Measurements from ENCODE around the gene PROS1.
A peak's percentile ranks its signal among the peaks of the same experiment; 100 is the strongest.

The PROS1 gene

DNA sequence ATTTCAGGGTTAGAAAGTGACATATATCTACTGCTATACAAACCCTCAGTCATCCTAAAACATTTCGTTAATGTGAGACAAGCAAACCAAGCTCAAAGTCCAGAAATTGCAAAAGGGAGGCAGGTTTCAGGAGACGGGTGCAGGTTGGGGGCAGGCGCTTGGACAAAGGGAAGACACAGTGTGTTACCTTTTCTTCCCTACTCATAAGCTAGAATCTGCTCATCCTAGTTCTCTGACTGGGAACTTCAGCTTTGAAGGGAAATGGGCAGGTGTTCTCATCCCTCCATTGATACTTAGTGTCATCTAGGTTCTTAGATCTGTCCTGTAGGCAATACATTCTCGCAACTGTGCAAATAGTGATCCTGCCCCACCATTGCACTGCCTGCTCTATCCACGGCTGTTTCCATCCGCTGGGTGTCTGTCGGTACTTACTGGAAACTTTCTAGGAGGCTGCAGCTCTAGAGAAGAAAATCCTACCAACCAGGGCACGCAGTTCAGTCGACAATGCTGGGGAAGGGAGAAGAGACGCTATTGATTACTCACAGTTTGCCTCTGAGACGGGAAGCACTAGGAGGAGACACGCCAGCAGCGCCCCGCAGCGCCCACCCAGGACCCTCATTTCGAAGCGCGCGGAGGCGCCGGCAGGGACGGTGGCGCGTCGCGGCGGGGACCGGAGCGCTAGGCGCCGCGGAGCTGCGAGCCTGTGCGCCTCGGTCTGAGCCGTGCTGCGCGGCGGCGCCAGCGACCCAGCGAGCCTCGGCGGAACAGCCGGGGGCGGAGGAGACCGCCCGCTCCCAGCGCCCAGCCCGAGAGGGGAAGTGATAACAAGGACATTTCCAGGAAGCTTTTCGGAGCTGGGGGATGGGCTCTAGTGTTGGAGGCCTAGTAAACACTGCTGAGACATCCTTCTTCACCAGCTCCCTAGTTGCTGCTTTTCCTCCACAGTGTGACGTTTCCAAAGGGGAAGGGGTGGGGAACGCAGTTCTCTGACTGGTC, at the start of gene PROS1:
Gene PROS1 (minus strand): TSS at position 766 of the 996 bp plus-strand sequence. CDS start 147 bp downstream, at position 619.
- peak in 5 of 6 experiments; percentile 10 to 46 (median 20) for DNase-seq

DNA sequence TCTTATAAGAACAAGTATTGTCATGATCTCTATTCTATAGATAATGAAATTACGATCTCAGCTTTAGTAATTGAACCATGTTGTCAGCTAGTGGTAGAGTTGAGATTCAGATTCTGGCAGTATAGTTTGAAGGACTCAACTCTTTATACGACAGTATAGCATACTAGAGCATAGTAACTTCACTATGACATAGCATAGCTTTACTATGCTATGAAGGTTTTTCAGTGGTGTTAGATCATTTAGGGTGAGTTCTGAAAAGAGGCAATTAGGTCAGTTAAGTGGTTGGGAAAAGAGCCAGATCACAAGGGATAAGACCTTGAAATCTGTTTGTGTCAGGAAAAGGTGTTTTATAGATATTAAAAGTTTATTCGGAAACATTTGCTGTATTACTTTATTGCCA, 46.6 kb upstream of the PROS1 start:
- no peak for DNase-seq

DNA sequence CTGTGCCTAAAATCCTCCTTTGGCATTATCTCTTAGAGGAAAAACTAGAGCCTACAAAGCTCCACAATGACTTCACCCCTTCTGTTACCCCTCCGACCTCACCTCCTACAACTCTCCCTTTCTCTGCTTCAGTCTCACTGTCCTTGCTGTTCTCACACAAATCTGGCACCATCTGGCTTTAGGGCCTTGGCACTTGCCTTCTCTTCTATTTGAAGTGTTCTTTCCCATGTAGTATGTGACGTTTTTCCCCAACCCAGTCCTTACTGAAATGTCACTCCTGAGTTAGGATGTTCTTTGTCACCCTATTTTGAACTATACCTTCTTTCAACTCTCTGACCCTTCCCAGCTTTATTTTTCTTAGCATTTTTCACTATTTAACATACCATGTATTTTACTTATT, 46.0 kb upstream of the PROS1 start:
- no peak for DNase-seq

DNA sequence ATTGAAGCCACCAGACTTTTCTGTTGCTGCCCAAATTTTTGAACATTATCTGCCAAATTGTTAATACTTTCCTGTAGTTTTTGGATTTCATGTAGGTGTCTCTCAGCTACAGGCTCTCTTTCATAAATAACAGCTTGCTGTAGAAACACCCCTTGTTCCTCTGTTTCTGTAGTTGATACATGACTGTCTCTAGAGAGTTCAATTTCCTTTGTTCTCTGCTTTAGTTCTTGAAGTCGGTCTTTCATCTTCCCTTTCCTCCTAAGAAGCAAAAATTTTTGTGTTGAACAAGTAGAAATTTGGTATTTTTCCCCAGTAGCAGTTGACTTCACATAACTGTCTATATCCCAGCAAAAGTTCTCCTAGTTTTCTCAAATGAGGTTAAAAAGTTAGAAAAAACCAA, 41.3 kb upstream of the PROS1 start:
- peak in 2 of 6 experiments; percentile 17 to 20 for DNase-seq

DNA sequence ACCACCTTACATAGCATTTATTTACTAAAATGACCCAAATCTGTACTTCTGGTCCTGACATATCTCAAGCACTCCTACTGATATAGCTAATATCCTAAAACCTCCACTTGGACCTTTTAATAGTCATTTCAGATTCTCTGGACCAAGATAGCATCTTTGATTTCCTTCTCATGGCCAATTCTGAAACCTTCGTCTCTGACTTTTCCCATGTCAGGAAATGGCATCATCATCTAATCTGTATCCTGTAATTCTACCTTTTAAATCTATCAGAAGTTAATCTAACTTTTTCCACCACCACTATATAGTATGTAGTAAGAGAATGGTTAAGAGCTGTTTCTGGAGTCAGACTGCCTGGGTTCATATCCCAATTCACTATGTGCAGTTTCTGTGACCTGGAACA, 38.5 kb upstream of the PROS1 start:
- DNase-seq, result no peak

DNA sequence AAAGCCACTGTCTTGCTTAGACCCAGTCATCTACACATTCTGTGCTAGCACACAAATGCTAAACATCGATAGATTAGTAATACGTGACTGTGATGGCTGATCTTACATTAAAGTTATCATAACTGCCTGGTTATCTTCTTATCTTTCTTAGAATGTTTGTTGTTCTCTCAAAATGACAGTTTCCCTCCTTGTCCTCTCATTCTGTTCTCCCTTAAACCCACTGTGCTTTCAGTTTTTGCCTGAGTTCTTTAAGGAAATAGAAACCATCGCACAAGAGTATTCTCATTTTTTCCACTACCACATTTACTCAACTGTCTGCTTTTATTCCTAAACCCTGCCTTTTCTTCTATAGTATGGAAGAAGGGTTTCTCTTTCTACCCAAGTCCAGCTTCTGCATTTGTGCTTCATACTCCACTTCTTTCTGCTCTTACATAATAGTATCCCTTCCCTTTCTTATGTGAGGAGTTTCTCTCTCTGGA, 37.6 kb upstream of the PROS1 start:
- DNase-seq, result no peak

DNA sequence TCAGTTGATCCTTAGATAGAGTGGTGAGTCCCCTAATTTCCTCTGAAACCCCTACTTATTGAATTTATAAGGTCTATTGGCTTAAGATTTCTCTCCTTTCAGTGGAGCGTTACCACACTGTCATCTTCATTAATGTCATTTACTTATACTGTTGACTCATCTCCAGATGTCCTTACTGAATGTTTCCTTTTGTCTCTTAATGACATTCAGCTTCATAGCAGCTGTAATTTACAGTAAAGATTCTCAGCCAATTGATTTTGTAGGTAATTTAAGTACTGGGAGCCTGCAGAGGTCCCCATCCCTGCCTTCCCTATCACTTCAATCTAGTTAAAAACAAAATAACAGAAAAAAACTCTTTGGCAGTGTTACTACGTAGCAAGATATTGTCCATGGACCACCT, 35.9 kb upstream of the PROS1 start:
- no peak for DNase-seq

DNA sequence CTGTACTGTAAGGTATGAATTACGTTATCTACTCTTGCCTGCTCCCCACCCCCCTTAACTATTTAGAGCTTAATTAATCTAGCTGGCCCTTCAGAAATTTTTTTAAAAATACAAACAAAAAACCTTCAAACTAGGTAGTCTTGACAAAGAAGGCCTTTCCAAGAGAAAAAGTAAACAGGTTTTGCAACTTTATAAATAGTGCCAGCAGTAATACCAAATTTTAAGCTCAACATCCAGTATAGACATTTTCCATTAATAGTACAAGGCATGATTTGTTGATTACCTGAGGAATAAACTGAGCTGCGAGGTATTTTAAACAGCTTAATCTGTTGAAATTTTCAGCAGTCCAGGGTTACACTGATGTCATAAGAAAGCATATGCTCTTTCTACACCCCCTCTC, 34.6 kb upstream of the PROS1 start:
- DNase-seq, result no peak

DNA sequence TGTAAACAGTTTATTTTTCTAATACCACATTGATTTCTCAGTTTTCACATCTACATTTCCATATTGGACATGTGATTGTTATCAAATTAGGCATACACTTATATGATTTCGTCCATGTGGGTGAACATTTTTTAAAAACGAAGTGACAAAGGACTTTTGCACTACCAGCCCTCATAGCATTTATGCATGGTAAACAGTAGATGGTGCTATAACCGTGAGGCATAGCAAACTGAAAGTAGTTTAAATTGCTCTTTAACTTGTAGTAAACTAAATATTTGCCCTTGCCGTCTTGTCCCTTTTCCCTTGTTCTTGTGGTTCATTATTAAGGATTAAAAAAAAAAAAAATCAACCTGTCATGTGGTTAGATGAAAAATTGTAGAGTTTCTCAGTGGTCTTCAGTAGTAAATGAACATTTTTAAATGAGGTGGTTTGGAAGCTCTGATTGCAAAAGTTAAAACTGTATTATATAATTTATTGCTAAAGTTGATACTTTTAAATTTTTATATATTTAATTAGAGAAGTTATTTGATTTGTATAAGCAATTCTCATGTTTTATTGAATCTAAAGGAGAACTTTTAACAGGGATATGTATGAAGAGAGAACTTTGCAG, 30.7 kb upstream of the PROS1 start:
- DNase-seq, result peak in 3 of 6 experiments; percentile 6 to 54 (median 45)

DNA sequence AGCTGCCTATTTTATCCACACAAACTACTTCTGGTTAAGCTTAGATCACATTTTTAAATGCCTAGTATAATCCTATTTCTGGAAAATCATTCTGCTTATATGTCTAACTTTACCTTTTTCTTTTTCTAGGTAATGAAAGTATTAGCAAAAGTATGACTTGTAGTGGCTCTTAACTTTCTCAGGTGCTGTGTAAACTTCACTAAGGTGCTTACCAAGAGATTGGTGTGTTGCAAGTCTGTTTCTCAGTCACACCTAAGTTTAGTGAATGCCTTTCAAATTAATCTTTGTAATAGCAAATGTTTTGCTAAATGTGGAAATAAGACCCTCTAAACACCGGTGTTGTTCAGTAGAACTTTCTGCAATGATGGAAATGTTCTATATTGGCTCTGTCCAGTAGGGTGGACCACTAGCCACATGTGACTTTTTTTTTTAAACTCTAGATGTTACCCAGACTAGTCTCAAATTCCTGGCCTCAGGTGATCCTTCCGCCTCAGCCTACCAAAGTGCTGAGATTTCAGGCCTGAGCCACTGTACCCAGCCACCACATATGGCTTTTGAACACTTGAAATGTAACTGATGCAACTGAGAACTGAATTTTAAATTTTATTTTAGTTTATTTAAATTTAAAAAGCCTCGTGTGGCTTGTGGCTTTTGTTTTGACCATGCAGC, 28.3 kb upstream of the PROS1 start:
- no peak for DNase-seq

DNA sequence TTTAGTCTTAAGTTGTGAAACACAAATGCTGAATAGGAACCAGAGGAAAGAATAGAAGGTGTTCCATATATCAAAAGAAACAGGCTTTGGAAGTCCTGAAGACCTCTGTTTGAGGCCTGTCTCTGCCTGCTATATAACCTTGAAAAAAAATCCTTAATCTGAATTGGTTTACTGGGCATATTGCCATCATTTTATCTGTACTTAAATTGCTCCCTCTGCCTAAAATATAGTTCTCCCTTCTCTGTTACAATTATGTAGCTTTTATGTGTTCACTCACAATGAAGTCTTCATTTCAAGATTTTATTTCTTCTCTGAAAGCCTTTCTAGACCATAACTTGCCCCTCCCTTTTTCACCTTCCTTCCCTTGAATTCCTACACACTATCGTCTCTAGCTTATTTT, 27.5 kb upstream of the PROS1 start:
- DNase-seq, result no peak

DNA sequence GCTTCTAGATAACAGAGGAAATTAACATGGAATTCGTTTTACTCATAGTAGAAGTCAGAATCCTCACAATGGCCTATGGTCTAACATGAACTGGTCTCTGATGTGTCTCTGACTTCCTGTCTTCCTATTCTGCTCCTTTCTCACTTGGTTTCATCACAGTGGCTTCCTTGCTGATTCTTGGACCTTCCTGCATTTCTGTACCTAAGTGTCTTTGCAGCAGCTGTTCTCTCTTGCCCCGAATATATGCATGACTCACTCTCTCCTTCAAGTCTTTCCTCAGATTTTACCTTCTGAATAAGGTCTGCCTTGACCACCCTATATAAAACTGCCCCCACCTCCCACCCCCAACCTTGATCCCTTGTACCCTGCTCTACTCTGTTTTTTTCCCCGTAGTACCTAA, 20.4 kb upstream of the PROS1 start:
- DNase-seq, result no peak

DNA sequence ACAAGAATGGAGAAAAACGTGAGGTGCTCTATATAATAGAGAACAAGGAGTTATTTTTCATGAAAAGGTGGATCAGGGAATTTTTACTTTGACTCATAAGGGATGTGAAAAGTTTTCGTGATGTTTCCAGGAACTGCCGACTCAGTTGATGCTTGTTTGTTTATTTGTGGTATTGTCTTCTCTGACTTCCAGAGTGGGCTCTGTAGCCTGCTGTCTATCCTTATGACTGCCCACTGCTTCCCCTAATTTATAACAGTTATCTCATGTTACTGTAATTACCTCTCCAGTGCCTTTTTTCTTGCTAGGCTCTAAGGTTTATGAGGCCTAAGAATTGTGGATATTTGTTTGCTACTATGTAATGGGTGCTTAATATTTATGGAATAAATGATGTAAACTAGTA, 18.5 kb upstream of the PROS1 start:
- no peak for DNase-seq

DNA sequence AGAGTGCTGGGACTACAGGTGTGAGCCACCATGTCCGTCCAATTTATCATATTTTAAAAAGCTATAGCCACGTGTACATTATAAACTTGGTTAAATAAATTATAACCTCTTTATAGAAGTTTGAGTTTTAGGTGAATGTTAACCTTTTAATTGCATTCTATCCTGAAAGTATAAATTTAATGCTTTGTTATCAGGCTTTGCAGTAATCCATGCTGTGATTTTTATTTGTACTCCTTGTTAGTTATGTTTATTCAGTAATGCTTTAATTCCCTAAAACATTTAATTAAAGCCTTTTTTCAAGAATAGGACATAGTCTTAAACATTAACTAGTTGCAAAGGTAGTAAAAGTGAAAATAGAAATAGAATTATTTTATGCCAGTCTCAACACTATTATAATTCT, 17.9 kb upstream of the PROS1 start:
- DNase-seq, result no peak

DNA sequence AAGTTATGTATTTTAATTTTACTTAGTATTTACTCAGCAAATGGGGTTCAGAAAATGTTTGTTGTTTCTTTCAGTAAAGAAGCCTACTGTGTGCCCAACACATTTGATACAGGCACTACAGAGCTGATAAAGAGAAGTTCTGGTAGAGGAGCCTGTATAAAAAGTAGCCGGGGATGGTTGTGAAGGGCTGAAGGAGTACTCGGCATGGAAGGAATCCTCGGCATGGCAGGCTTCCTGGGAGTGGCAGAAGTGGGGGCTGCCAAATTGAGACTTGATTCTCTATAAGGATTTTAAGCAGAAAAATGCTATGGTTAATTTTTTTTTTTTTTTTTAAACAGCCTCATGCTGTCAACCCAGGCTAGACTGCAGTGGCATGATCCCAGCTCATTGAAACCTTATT, 15.5 kb upstream of the PROS1 start:
- no peak for DNase-seq

DNA sequence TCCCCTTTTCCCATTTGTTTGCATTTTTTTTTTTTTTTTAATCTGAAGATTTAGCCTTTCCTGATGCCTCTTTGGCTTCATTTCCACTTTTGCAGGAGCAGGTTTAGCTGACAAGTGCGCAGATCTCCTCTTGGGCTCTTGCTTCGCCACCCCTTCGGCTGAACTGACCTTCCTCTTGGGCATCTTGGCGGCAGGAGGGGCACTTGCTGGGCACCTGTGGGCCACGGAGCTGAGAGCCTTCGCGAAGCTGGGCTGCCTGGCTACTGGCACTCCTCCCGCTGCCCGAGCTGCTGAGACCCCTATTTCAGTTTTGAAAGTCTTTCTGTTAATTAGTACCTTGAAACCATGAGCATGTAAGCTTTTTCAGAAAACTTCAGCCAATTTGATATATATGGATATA, 15.1 kb upstream of the PROS1 start:
- no peak for DNase-seq

DNA sequence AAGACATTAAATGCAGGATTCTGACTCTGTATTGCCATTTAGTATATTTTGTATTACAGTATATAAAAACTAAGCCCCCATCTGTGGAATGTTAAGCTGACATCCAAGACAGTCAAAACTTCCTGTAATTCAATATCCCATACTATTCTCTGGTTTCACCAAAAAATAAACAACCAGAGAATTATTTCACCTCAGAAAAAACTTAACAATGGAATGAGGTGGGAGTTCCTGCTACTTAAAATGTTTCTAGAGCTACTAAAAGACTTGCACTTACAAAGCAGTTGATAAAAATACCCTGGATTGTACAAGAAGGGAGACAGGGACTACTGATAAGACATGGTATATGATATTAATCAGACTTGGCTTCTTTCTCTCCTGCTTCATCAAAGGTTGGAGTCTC, 14.6 kb upstream of the PROS1 start:
- no peak for DNase-seq

DNA sequence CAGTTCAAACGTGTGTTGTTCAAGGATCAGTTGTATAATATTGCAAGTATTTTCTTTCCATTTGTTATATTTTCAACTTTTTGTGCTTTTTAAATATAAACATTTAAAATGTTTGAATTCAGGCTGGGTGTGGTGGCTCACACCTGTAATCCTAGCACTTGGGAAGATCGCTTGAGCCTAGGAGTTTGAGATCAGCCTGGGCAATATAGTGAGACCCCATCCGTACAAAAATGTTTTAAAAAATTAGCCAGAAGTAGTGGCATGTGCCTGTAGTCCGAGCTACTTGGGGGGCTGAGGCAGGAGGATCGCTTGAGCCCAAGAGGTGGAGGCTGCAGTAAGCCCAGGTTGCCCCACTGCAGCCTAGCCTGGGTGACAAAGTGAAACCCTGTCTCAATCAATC, 10.9 kb upstream of the PROS1 start:
- no peak for DNase-seq

DNA sequence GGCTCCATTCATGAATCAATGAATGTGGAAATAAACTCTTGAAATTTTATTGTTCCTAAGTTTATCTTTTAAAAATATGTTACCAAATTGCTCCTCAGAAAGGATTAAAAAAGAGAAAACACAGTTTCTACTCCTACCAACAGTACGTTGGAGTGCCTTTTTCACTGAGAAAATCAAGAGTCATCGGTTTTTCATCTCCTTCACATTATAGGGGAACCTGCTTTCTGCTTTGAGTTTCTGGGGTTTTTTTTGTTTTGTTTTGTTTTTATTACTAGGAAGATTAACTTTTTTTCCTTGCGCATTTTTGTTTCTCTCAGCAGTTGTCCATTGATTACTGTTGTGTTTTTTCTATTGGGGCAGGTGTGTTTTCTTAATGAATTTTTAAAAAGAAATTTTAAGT, 9.7 kb upstream of the PROS1 start:
- no peak for DNase-seq

DNA sequence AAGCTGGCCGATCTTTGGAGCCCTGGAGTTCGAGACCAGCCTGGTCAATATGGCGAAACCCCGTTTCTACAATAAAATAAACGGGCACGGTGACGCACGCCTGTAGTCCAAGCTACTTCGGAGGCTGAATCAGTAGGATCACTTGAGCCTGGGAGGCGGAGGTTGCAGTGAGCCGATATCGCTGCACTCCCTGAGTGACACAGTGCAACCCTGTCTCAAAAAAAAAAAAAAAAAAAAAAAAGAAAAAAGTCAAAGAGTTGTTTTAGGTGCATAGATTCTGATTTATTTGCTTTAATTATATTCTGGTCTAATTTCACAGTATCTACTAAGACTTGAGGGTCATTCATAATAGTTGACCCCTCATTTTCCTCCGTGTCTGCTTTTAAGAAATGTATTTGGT, 8.0 kb upstream of the PROS1 start:
- no peak for DNase-seq

DNA sequence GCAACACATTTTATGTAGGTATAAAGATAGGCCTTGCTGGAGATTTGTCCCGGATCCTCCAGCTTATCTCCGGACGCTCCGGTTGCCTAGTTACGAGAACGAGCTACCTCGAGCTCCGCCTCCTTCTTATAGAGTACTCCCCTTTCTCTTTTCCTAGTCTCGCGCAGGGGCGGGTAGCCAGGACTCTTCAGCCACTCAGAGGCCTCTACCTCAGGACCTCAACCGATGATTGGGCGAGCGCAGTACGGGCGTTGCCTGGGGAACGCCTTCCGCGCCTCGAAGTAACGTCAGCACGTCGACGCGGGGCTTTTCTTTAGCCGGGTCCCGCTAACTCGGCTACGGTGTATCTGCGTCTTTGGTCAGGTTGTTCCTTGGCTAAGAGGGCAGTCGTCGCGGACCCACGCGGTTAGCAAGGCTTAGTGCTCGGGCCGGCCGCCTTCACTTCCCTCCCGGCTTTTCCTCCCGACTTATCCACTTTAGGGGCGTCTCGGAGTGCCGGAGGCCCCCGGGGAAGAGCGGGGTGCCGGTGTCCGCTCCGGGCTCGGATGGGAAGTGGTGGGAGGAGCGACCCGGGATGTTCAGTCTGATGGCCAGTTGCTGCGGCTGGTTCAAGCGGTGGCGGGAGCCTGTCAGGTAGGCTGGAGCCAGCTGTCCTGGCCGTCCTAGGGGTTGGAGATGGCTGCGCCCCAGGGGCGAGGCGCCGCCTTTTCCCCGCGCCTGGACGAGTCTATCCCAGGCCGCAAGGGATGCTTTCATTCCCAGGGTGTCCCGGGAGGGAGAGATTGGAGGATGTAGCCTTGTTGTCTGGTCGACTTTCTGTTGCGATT, 6.4 kb upstream of the PROS1 start, which contains the start of gene ARL13B:
Gene ARL13B (plus strand): TSS at position 306 of the 827 bp plus-strand sequence. CDS start 269 bp downstream, at position 575.
- peak; percentile 84 to 94 (median 92) for DNase-seq

DNA sequence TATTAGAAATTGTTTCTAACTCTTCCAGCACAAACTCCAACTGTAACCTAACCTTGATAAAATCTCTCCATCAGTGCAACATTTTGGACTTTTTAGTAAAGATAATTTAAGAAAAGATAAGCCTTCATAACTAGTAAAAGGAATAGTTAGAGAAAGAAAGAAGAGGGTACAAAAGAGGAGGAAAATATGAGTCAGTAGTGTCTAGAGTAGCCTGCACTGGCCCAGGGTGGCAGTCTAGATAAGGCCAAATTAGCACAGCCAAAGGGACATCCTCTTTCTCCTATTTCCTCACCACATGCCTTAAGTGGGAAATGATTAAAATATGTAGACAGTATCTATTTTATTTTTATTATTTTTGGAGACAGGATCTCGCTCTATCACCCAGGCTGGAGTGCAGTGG, 3.7 kb downstream of the PROS1 start:
- no peak for DNase-seq

DNA sequence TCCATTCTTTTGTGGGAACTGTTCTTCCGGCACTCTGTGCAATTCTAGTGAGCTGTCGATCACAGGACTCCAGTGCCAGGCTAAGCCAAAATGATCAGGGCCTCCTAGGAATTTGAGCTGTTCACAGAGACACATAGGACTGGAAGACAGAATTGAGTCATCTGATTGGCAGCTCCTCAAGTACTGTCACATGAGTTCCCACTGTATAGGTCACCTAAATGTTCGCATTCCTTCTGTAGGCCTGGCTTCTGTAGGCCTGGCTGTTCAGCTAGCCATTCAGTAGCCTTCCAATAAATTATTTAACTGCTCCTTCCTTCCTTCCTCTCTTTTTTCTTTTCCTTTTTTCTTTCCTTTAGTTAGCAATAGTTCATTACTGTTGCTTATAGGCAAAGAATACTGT, 4.3 kb downstream of the PROS1 start:
- no peak for DNase-seq

All from stimulated activated naive CD4-positive, alpha-beta T cell (primary cell).